Heart left ventricle (tissue), 16 donors: ENCODE measurements around the gene KY. TPM values are rescaled to one million over a fixed set of nuclear protein-coding genes. Genes with fewer than 3 reads are reported as not detected.

Experiments
- ATAC-seq, 4 donors: fragments of 200-7000 bp; cut with Tn5 transposase; one replicate each; pipeline ENCODE4 v1.9.1; 2020 to 2022; ENCODE audit warnings: moderate library complexity in 4 of 4, mild to moderate bottlenecking in 3 of 4, moderate number of reproducible peaks in 1 of 4
- DNase-seq, 5 donors: peaks; one replicate each; pipeline ENCODE4 v3.0.0-alpha.2; 2020
- H3K27ac ChIP-seq, 12 donors: fragments of 200-600 bp; sonication (generic) in 4 of 12; one replicate each; pipeline versions ENCODE4 v1.5.0 to v1.8.0; 2016 to 2022; ENCODE audit warnings: mild to moderate bottlenecking in 2 of 12
- H3K27me3 ChIP-seq, 9 donors: fragments of 200-600 bp; sonication (generic) in 2 of 9; one replicate each; pipeline versions ENCODE4 v1.5.1 to v1.8.0; 2016 to 2022; ENCODE audit warnings: mild to moderate bottlenecking in 3 of 9
- H3K36me3 ChIP-seq, 9 donors: fragments of 200-600 bp; sonication (generic) in 2 of 9; one replicate each; pipeline versions ENCODE4 v1.5.0 to v1.8.0; 2018 to 2022; ENCODE audit warnings: mild to moderate bottlenecking in 2 of 9
- H3K4me1 ChIP-seq, 12 donors: fragments of 200-600 bp; sonication (generic) in 4 of 12; one replicate each; pipeline versions ENCODE4 v1.5.0 to v1.8.0; 2016 to 2022; ENCODE audit warnings: mild to moderate bottlenecking in 3 of 12
- H3K4me3 ChIP-seq, 12 donors: fragments of 200-600 bp; sonication (generic) in 4 of 12; one replicate each; pipeline versions ENCODE4 v1.5.0 to v1.8.0; 2017 to 2022; ENCODE audit warnings: mild to moderate bottlenecking in 9 of 12, moderate library complexity in 4 of 12
- H3K9me3 ChIP-seq, 12 donors: fragments of 200-600 bp; sonication (generic) in 4 of 12; one replicate each; pipeline versions ENCODE4 v1.5.0 to v1.8.0; 2016 to 2022; ENCODE audit warnings: mild to moderate bottlenecking in 1 of 12
- POLR2A ChIP-seq, 2 donors: fragments of 450-650 bp; IDR thresholded peaks; one replicate each; pipeline ENCODE4 v1.6.1; 2017; ENCODE audit warnings: antibody characterized with exemption in 2 of 2, mild to moderate bottlenecking in 2 of 2, moderate library complexity in 2 of 2
- WGBS, 4 donors: extraction: QIAGEN DNeasy Blood & Tissue Kit in 2 of 4; methylation state at CpG; one replicate each; pipeline versions ENCODE4 v1.1.5 to v1.1.7; 2013 to 2018; 5-methylcytosine and 5-hydroxymethylcytosine counted together
- intact Hi-C, 10 donors: fragments of 100-400 bp; cut with DNase I; formaldehyde crosslinking; loops; one replicate each; pipeline versions ENCODE4 v1.11.1 to v1.14.2; 2022
- polyA plus RNA-seq, 2 donors: library from polyadenylated mRNA; stranded (reverse); fragments of 200-250 nt; gene quantifications; one replicate each; pipeline ENCODE4 v1.2.3, GENCODE V29; 2013
- total RNA-seq, 9 donors: library from RNA; depleted of rRNA in 2 of 9; stranded (reverse); fragments of >200 nt in 2 of 9; fragmentation: NEBNext Ultra II Directional in 3 of 9; extraction: Animal tissue kit (Norgen Biotek cat#: 25700) in 3 of 9; gene quantifications; one replicate each; pipeline versions ENCODE4 v1.1.0 to v1.2.4, GENCODE V29; 2016 to 2023
- TF ChIP-seq, protein P1 (sequence below), 12 donors: fragments of 200-600 bp; sonication (generic) in 4 of 12; IDR thresholded peaks; one replicate each; pipeline versions ENCODE4 v1.5.0 to v1.8.0; 2018 to 2022; ENCODE audit warnings: antibody characterized with exemption in 12 of 12, mild to moderate bottlenecking in 5 of 12
- donor health status: ischemic (EF 13 %, LVEDD 7.1; RV severe dilation, severe dysfunction).
- donor health status: healthy with polysubstance abuse.
- donor health status: DM: no; HTN: yes; CAD: no.
- donor health status: DM: no; HTN: no; CAD: no.
- donor health status: ischemic (EF 25% LVEDD 6.9; RV normal size, moderate dysfunction).
- donor health status: ischemic (EF 25% LVEDD 5.7; RV mildly dilated, moderate dysfunction).
- donor health status: healthy.
- donor health status: DM: yes; HTN: yes; CAD: no.
- donor health status: ischemic (EF 35%, LVEDD 5.7; RV mildly dilated, moderate dysfunction).
- donor health status: nonischemic (EF 11% LVEDD 7.7; RV severe dilation, severe dysfunction).
- donor health status: DM: yes; HTN: yes; CAD: no.
- donor health status: PGD.
- donor health status: ischemic (EF 29% LVEDD 5.4; RV normal size, mild dysfunction).
- donor health status: nonischemic (EF 23%, LVEDD 6.1; RV moderate dilation, normal function).

The KY gene
- total and polyA plus RNA-seq, 11 donors = 1.4 to 22.5 (median 8.6) TPM

DNA sequence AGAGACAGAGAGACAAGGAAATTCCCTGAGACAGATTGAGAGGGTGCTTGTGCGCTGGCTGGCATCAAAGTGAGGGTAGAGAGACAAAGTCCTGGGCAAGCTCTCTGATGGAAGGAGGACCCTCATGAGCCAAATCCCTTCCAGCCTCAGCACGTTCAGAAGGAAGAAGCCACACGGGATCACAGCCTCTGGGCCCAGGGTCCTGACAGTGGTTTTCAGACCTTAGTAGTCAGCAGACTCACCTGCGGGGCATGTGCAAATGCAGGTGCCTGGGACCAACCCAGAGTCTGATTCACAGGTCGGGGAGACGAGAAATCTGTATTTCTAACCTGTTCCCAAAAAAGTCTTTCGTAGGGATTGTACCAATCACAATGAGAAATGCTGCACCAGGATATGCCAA, 15.2 kb upstream of the KY start:
- TF ChIP-seq, protein P1, sequence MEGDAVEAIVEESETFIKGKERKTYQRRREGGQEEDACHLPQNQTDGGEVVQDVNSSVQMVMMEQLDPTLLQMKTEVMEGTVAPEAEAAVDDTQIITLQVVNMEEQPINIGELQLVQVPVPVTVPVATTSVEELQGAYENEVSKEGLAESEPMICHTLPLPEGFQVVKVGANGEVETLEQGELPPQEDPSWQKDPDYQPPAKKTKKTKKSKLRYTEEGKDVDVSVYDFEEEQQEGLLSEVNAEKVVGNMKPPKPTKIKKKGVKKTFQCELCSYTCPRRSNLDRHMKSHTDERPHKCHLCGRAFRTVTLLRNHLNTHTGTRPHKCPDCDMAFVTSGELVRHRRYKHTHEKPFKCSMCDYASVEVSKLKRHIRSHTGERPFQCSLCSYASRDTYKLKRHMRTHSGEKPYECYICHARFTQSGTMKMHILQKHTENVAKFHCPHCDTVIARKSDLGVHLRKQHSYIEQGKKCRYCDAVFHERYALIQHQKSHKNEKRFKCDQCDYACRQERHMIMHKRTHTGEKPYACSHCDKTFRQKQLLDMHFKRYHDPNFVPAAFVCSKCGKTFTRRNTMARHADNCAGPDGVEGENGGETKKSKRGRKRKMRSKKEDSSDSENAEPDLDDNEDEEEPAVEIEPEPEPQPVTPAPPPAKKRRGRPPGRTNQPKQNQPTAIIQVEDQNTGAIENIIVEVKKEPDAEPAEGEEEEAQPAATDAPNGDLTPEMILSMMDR (IDR thresholded peaks at IDR 0.05) = no peak
- TF ChIP-seq POLR2A (IDR thresholded peaks at IDR 0.05) = no peak
- whole genome bisulfite sequencing, 4 donors = 82 to 90% (median 86%) methylated on average over 7 of the region's 7 CpGs
- Histone ChIP-seq H3K4me3 (no peak overlapping the region), H3K36me3 (no peaks in the 10 kb centered on the region), H3K9me3 (no peaks in the 10 kb centered on the region), H3K4me1 (peaks cover 0 to 12% (median 0%) of the 10 kb centered on the region in 12 donors), H3K27ac (peak overlapping the region in 1 of 12 donors; percentile 61), H3K27me3 (no peaks in the 10 kb centered on the region)
- DNase-seq = no peak
- intact Hi-C loops = no loop called here
- no peak for ATAC-seq

DNA sequence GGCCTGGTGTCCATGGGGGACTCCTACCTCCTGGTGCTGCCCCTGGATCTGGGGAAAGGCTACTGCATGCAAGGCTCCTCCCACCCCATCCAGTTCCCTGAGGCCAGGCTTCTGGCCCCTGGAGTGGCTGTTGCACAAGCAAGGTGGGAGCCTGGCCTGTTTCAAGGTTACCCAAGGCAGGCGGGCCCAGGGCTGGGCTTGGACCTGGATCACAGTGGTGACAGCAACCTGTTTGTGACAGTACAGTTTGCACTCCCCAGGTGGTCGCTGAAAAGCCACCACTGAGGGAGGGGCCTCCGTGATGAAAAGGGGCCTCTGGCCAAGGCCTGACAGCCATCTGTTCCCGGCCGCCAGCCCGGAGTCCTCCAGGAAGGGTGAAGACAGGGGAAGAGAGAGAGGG, 14.4 kb upstream of the KY start:
- H3K27ac ChIP-seq = peak overlapping the region in 3 of 12 donors; percentile 28 to 49 (median 28)
- 17 to 42% (median 22%) methylated on average over 4 to 6 of the region's 6 CpGs for WGBS, 4 donors
- H3K9me3 ChIP-seq = no peaks in the 10 kb centered on the region
- no peak overlapping the region for H3K4me3 ChIP-seq
- no peaks in the 10 kb centered on the region for H3K27me3 ChIP-seq
- no peak for TF ChIP-seq POLR2A (IDR thresholded peaks at IDR 0.05)
- TF ChIP-seq, protein P1 (IDR thresholded peaks at IDR 0.05) = peak in 1 of 12 donors; percentile 5
- peak in 2 of 5 donors; percentile 65 to 79 for DNase-seq
- ATAC-seq = peak; percentile 29 to 81 (median 54)
- intact Hi-C loops = no loop called here
- peaks cover 0 to 16% (median 0%) of the 10 kb centered on the region in 12 donors for H3K4me1 ChIP-seq
- H3K36me3 ChIP-seq = no peaks in the 10 kb centered on the region

DNA sequence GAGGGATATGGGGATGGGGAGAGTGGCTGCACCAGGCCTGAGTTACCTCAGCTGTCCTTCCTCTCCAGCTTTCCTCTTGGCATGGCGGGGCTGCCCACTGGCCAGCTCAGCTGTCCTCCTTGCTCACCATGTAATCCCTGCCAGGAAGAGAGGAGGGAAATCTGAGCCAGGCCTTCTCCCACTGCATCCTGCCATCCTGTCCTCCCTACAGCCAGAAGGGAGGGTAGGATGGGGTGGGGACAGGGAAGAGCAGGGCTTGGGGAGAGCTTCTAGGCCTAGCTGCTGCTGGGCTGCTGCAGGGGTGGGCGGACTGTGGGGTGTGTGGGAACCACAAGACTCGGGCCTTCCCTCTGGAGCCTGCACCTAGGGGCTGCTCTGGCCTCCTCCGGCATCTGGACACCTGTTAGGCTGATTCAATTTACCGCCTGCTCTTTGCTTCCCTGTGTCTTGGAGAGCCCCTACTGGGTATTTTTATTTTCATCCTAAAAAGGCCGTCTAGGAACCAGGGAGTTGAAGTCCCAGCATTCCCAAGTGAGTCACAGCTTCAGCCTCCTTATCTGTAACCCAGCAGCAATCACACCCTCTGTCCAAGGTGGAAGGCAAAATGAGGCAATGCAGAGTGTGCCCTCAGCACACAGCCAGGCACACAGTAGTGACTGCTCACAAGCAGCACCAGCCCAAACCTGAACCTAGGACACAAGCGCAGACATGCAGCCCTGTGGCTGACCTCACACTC, 13.1 kb upstream of the KY start:
- WGBS, 4 donors = 68 to 76% (median 72%) methylated on average over 7 of the region's 7 CpGs
- H3K27ac ChIP-seq = peak overlapping the region in 3 of 12 donors; percentile 20 to 39 (median 38)
- peak in 3 of 4 donors; percentile 21 to 32 (median 25) for ATAC-seq

DNA sequence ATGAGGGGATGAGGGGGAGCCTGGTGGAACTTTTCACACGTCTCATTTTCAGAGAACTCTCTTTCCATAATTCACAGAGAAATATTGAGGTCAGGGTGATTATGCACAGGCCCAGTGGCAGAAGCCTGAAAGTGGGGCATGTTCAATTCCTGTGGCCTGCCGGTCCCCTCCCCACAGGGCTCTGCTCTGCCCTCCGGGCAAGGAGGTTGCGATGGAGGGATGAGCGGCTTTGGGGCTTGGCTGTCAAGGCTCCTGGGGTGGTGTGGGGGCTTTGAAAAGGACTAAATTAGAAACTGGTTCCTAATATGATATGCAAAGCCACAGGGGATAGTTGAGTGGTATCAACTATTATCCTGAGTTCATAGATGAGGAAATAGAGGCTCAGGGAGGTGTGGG, 9.2 kb upstream of the KY start:
- Histone ChIP-seq H3K4me1 (peaks cover 0 to 23% (median 0%) of the 10 kb centered on the region in 12 donors), H3K4me3 (no peak overlapping the region), H3K36me3 (no peaks in the 10 kb centered on the region), H3K27me3 (no peaks in the 10 kb centered on the region), H3K27ac (peak overlapping the region in 9 of 12 donors; percentile 8 to 73 (median 67)), H3K9me3 (no peaks in the 10 kb centered on the region)
- TF ChIP-seq POLR2A (IDR thresholded peaks at IDR 0.05) = no peak
- TF ChIP-seq, protein P1 (IDR thresholded peaks at IDR 0.05) = no peak
- intact Hi-C loops = no loop called here
- ATAC-seq (peak in 2 of 4 donors; percentile 4 to 12), DNase-seq (no peak)
- WGBS, 4 donors = 75 to 86% (median 81%) methylated on average over 5 of the region's 5 CpGs

More for the DNA sequence above, 13.1 kb upstream of the KY start:
- no peak for TF ChIP-seq POLR2A (IDR thresholded peaks at IDR 0.05)
- TF ChIP-seq, protein P1 (IDR thresholded peaks at IDR 0.05) = no peak
- intact Hi-C loops = no loop called here
- H3K4me1 ChIP-seq = peaks cover 0 to 23% (median 0%) of the 10 kb centered on the region in 12 donors
- H3K4me3 ChIP-seq = no peak overlapping the region
- no peaks in the 10 kb centered on the region for H3K9me3 ChIP-seq
- no peaks in the 10 kb centered on the region for H3K27me3 ChIP-seq
- no peak for DNase-seq
- no peaks in the 10 kb centered on the region for H3K36me3 ChIP-seq
